ENCODE measurements around the gene HOOK2. TPM values are rescaled to one million over a fixed set of nuclear protein-coding genes. Genes with fewer than 3 reads are reported as not detected.

HOOK2 gene
- total and polyA plus RNA-seq, 2 of the 13 experiments (the other 11 are each of a cell fraction or from before 2014, with no cell fraction given) = 9.2 to 12.9 TPM

GRCh38 chr19:12721656-12722565, 53.4 kb downstream of the HOOK2 start (continued):
- TF ChIP-seq CC2D1A (CRISPR knock-in tag; IDR thresholded peaks at IDR 0.05) (0 out of 2 replicates have a peak, but pooled peaks have one; percentile 51), SAP130 (CRISPR knock-in tag; IDR thresholded peaks at IDR 0.05; ENCODE audit: low read depth) (peak; percentile 28; the same call in 1 of the 2 replicates), ZNF7 (CRISPR knock-in tag; IDR thresholded peaks at IDR 0.05) (no peak), ZNF207 (IDR thresholded peaks at IDR 0.05; ENCODE audit: borderline replicate concordance) (no peak), ZNF598 (CRISPR knock-in tag; IDR thresholded peaks at IDR 0.05; ENCODE audit: borderline replicate concordance) (no peak), TAF15 (IDR thresholded peaks at IDR 0.05; ENCODE audit: low read depth, low read length, poor library complexity, severe bottlenecking) (peak; percentile 61), NCOA1 (CRISPR knock-in tag; IDR thresholded peaks at IDR 0.05) (peak; percentile 64; the same call in 1 of the 2 replicates), HES4 (CRISPR knock-in tag; IDR thresholded peaks at IDR 0.05; ENCODE audit: borderline replicate concordance) (0 out of 2 replicates have a peak, but pooled peaks have one; percentile 31), KDM6A (CRISPR knock-in tag; IDR thresholded peaks at IDR 0.05; ENCODE audit: low read depth) (no peak), ZNF343 (CRISPR knock-in tag; IDR thresholded peaks at IDR 0.05) (no peak), ZNF574 (CRISPR knock-in tag; IDR thresholded peaks at IDR 0.05) (peak; percentile 48), SMAD3 (CRISPR knock-in tag; IDR thresholded peaks at IDR 0.05) (no peak), NCOR1 (IDR thresholded peaks at IDR 0.05; ENCODE audit: borderline replicate concordance, low read length) (0 out of 2 replicates have a peak, but pooled peaks have one; percentile 9)
- TF ChIP-seq, protein P1, sequence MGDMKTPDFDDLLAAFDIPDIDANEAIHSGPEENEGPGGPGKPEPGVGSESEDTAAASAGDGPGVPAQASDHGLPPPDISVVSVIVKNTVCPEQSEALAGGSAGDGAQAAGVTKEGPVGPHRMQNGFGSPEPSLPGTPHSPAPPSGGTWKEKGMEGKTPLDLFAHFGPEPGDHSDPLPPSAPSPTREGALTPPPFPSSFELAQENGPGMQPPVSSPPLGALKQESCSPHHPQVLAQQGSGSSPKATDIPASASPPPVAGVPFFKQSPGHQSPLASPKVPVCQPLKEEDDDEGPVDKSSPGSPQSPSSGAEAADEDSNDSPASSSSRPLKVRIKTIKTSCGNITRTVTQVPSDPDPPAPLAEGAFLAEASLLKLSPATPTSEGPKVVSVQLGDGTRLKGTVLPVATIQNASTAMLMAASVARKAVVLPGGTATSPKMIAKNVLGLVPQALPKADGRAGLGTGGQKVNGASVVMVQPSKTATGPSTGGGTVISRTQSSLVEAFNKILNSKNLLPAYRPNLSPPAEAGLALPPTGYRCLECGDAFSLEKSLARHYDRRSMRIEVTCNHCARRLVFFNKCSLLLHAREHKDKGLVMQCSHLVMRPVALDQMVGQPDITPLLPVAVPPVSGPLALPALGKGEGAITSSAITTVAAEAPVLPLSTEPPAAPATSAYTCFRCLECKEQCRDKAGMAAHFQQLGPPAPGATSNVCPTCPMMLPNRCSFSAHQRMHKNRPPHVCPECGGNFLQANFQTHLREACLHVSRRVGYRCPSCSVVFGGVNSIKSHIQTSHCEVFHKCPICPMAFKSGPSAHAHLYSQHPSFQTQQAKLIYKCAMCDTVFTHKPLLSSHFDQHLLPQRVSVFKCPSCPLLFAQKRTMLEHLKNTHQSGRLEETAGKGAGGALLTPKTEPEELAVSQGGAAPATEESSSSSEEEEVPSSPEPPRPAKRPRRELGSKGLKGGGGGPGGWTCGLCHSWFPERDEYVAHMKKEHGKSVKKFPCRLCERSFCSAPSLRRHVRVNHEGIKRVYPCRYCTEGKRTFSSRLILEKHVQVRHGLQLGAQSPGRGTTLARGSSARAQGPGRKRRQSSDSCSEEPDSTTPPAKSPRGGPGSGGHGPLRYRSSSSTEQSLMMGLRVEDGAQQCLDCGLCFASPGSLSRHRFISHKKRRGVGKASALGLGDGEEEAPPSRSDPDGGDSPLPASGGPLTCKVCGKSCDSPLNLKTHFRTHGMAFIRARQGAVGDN (CRISPR knock-in tag; IDR thresholded peaks at IDR 0.05) = peak; percentile 1; the same call in 1 of the 2 replicates
- TF ChIP-seq, protein P2, sequence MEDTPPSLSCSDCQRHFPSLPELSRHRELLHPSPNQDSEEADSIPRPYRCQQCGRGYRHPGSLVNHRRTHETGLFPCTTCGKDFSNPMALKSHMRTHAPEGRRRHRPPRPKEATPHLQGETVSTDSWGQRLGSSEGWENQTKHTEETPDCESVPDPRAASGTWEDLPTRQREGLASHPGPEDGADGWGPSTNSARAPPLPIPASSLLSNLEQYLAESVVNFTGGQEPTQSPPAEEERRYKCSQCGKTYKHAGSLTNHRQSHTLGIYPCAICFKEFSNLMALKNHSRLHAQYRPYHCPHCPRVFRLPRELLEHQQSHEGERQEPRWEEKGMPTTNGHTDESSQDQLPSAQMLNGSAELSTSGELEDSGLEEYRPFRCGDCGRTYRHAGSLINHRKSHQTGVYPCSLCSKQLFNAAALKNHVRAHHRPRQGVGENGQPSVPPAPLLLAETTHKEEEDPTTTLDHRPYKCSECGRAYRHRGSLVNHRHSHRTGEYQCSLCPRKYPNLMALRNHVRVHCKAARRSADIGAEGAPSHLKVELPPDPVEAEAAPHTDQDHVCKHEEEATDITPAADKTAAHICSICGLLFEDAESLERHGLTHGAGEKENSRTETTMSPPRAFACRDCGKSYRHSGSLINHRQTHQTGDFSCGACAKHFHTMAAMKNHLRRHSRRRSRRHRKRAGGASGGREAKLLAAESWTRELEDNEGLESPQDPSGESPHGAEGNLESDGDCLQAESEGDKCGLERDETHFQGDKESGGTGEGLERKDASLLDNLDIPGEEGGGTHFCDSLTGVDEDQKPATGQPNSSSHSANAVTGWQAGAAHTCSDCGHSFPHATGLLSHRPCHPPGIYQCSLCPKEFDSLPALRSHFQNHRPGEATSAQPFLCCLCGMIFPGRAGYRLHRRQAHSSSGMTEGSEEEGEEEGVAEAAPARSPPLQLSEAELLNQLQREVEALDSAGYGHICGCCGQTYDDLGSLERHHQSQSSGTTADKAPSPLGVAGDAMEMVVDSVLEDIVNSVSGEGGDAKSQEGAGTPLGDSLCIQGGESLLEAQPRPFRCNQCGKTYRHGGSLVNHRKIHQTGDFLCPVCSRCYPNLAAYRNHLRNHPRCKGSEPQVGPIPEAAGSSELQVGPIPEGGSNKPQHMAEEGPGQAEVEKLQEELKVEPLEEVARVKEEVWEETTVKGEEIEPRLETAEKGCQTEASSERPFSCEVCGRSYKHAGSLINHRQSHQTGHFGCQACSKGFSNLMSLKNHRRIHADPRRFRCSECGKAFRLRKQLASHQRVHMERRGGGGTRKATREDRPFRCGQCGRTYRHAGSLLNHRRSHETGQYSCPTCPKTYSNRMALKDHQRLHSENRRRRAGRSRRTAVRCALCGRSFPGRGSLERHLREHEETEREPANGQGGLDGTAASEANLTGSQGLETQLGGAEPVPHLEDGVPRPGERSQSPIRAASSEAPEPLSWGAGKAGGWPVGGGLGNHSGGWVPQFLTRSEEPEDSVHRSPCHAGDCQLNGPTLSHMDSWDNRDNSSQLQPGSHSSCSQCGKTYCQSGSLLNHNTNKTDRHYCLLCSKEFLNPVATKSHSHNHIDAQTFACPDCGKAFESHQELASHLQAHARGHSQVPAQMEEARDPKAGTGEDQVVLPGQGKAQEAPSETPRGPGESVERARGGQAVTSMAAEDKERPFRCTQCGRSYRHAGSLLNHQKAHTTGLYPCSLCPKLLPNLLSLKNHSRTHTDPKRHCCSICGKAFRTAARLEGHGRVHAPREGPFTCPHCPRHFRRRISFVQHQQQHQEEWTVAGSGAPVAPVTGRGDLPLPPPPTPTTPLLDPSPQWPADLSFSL (CRISPR knock-in tag; IDR thresholded peaks at IDR 0.05) = no peak

Data from HepG2 (cell line).